Sigmoid colon (tissue), 7 donors: ENCODE measurements around the gene PIP5K1A. TPM values are rescaled to one million over a fixed set of nuclear protein-coding genes. Genes with fewer than 3 reads are reported as not detected.

ENCODE experiments used
- DNase-seq: peaks from one replicate; pipeline ENCODE4 v3.0.0-alpha.2; 2019
- H3K27ac ChIP-seq, 4 donors: fragments of 200-600 bp; sonication (generic); one replicate each; pipeline ENCODE4 v1.5.1; 2016 to 2019; ENCODE audit warnings: mild to moderate bottlenecking in 1 of 4
- H3K27me3 ChIP-seq, 3 donors: fragments of 200-600 bp; sonication (generic); one replicate each; pipeline ENCODE4 v1.5.1; 2019; ENCODE audit warnings: mild to moderate bottlenecking in 1 of 3
- H3K36me3 ChIP-seq, 4 donors: fragments of 200-600 bp; sonication (generic); one replicate each; pipeline ENCODE4 v1.5.1; 2016 to 2019
- H3K4me1 ChIP-seq, 4 donors: fragments of 200-600 bp; sonication (generic); one replicate each; pipeline ENCODE4 v1.5.1; 2017 to 2019
- H3K4me3 ChIP-seq, 4 donors: fragments of 200-600 bp; sonication (generic); one replicate each; pipeline ENCODE4 v1.5.1; 2017 to 2019; ENCODE audit warnings: mild to moderate bottlenecking in 2 of 4, moderate library complexity in 1 of 4
- H3K9me3 ChIP-seq, 4 donors: fragments of 200-600 bp in 3 of 4; sonication (generic) in 3 of 4; one replicate each; pipeline versions ENCODE4 v1.5.1 to v1.6.1; 2013 to 2019
- CTCF ChIP-seq, 4 experiments: fragments of 450-650 bp in 3 of 4; fragments of 200-600 bp in 1 of 4; IDR thresholded peaks; one replicate each; pipeline ENCODE4 v1.5.1; 2016 to 2019; ENCODE audit warnings: antibody characterized with exemption in 4 of 4, mild to moderate bottlenecking in 3 of 4, moderate library complexity in 2 of 4
- EP300 ChIP-seq, 4 donors: sonication (generic); formaldehyde crosslinking; IDR thresholded peaks; one replicate each; pipeline ENCODE4 v1.6.1; 2017; ENCODE audit warnings: antibody characterized with exemption in 4 of 4
- POLR2A ChIP-seq, 2 donors: fragments of 450-650 bp; IDR thresholded peaks; one replicate each; pipeline ENCODE4 v1.6.1; 2016; ENCODE audit warnings: antibody characterized with exemption in 2 of 2, mild to moderate bottlenecking in 2 of 2, moderate library complexity in 2 of 2
- POLR2AphosphoS5 ChIP-seq, 4 donors: sonication (generic); formaldehyde crosslinking; IDR thresholded peaks; one replicate each; pipeline ENCODE4 v1.6.1; 2017; ENCODE audit warnings: antibody characterized with exemption in 4 of 4
- WGBS, 2 donors: extraction: QIAGEN DNeasy Blood & Tissue Kit; methylation state at CpG; one replicate each; pipeline ENCODE4 v1.1.7; 2013; 5-methylcytosine and 5-hydroxymethylcytosine counted together
- intact Hi-C: fragments of 100-400 bp; cut with DNase I; formaldehyde crosslinking; loops from one replicate; pipeline ENCODE4 v1.15.1; 2023
- polyA plus RNA-seq, 3 donors: library from polyadenylated mRNA; stranded (reverse); fragments of 200-250 nt; gene quantifications; one replicate each; pipeline ENCODE4 v1.2.3, GENCODE V29; 2013
- total RNA-seq, 4 donors: library from RNA; depleted of rRNA; stranded (reverse); fragments of >200 nt; gene quantifications; one replicate each; pipeline ENCODE4 v1.1.0, GENCODE V29; 2016
- donor health status: healthy with polysubstance abuse.
- donor health status: Bipolar disorder and iron deficiency.
- donor health status: healthy.

PIP5K1A gene
- total and polyA plus RNA-seq, 7 donors = 9.6 to 51.5 (median 33.2) TPM

- Histone ChIP-seq H3K4me1 (peaks cover 0 to 26% (median 19%) of the 10 kb centered on the region in 4 donors), H3K27me3 (no peaks in the 10 kb centered on the region), H3K4me3 (peak within 1 kb of the TSS; percentile 84 to 98 (median 92)), H3K36me3 (peaks cover 0 to 9% (median 3%) of the 10 kb centered on the region in 4 donors), H3K9me3 (no peaks in the 10 kb centered on the region), H3K27ac (peak within 1 kb of the TSS; percentile 82 to 92 (median 91))
- WGBS, 2 donors = 9 to 11% methylated on average over 56 of the region's 56 CpGs
- DNase-seq = peak; percentile 98
- intact Hi-C loops = loop anchor here (1.0 kb wide), 1 partner anchor 56 kb away; the partner anchor contains the start of gene PIP5K1A
- peak; percentile 80 to 90 for TF ChIP-seq POLR2A (IDR thresholded peaks at IDR 0.05)
- no peak for TF ChIP-seq EP300 (IDR thresholded peaks at IDR 0.05)
- peak; percentile 96 to 98 (median 97) for TF ChIP-seq POLR2AphosphoS5 (IDR thresholded peaks at IDR 0.05)
- TF ChIP-seq CTCF (IDR thresholded peaks at IDR 0.05) = peak in 1 of 4 experiments; percentile 20
Observed at GRCh38 chr1:151254217-151255213, 56.2 kb downstream of the PIP5K1A start, which contains the start of gene PSMD4. PSMD4 (plus strand) TSS chr1:151254734; CDS start chr1:151254783, 49 bp downstream.

GRCh38 chr1:151255381-151255780, 57.0 kb downstream of the PIP5K1A start:
- Histone ChIP-seq H3K4me1 (peaks cover 0 to 26% (median 19%) of the 10 kb centered on the region in 4 donors), H3K27ac (peak overlapping the region; percentile 82 to 92 (median 91)), H3K27me3 (no peaks in the 10 kb centered on the region), H3K4me3 (peak overlapping the region; percentile 84 to 98 (median 92)), H3K36me3 (peaks cover 0 to under 1% (median 0%) of the 10 kb centered on the region in 4 donors), H3K9me3 (no peaks in the 10 kb centered on the region)
- intact Hi-C loops = no loop called here
- TF ChIP-seq POLR2AphosphoS5 (IDR thresholded peaks at IDR 0.05) = no peak
- TF ChIP-seq CTCF (IDR thresholded peaks at IDR 0.05) = no peak
- no peak for TF ChIP-seq EP300 (IDR thresholded peaks at IDR 0.05)
- TF ChIP-seq POLR2A (IDR thresholded peaks at IDR 0.05) = no peak
- DNase-seq = no peak
- 25 to 41% methylated on average over 10 of the region's 10 CpGs for WGBS, 2 donors

GRCh38 chr1:151259351-151259750, 61.0 kb downstream of the PIP5K1A start:
- DNase-seq = no peak
- 94 to 98% methylated on average over 2 of the region's 2 CpGs for WGBS, 2 donors
- H3K4me3 ChIP-seq = no peak overlapping the region
- H3K36me3 ChIP-seq = peaks cover 4 to 26% (median 15%) of the 10 kb centered on the region in 4 donors
- no peak for TF ChIP-seq CTCF (IDR thresholded peaks at IDR 0.05)
- no peak for TF ChIP-seq EP300 (IDR thresholded peaks at IDR 0.05)
- TF ChIP-seq POLR2A (IDR thresholded peaks at IDR 0.05) = no peak
- TF ChIP-seq POLR2AphosphoS5 (IDR thresholded peaks at IDR 0.05) = no peak
- intact Hi-C loops = no loop called here
- peaks cover 0 to 22% (median 16%) of the 10 kb centered on the region in 4 donors for H3K4me1 ChIP-seq
- H3K27me3 ChIP-seq = no peaks in the 10 kb centered on the region
- H3K9me3 ChIP-seq = no peaks in the 10 kb centered on the region
- no peak overlapping the region for H3K27ac ChIP-seq

GRCh38 chr1:151265446-151266236, 67.3 kb downstream of the PIP5K1A start:
- TF ChIP-seq EP300 (IDR thresholded peaks at IDR 0.05) (no peak), POLR2AphosphoS5 (IDR thresholded peaks at IDR 0.05) (no peak), CTCF (IDR thresholded peaks at IDR 0.05) (no peak), POLR2A (IDR thresholded peaks at IDR 0.05) (no peak)
- Histone ChIP-seq H3K27me3 (no peaks in the 10 kb centered on the region), H3K36me3 (peaks cover 23 to 82% (median 51%) of the 10 kb centered on the region in 4 donors), H3K9me3 (no peaks in the 10 kb centered on the region), H3K27ac (no peak overlapping the region), H3K4me1 (no peaks in the 10 kb centered on the region), H3K4me3 (no peak overlapping the region)
- 82 to 92% methylated on average over 14 of the region's 14 CpGs for WGBS, 2 donors
- no peak for DNase-seq
- intact Hi-C loops = no loop called here
